ENCODE results near the gene C4B. TPM values are rescaled to one million over a fixed set of nuclear protein-coding genes. Genes with fewer than 3 reads are reported as not detected.
"Not testable (repeated sequence)": the region's sequence is repeated elsewhere in the genome, so short reads cannot be mapped to it uniquely, and the experiment has no call there.

Gene C4B
- polyA plus RNA-seq, 12 donors, result 7.2 to 23.8 (median 12.3) TPM; not detected in 1

- DNase-seq, result not testable (repeated sequence)
Observed at GRCh38 chr6:32029553-32029952, 15.0 kb downstream of the C4B start.

- DNase-seq, result not testable (repeated sequence)
Observed at GRCh38 chr6:32035283-32036013, 20.9 kb downstream of the C4B start.

GRCh38 chr6:32037136-32037535 lies 22.5 kb downstream of the C4B start:
- DNase-seq, result not testable (repeated sequence)

GRCh38 chr6:32037598-32038524 lies 23.3 kb downstream of the C4B start, which contains the start of gene CYP21A2:
Gene CYP21A2, plus strand, starts transcription at chr6:32038415. Its CDS starts 8 bp downstream, at chr6:32038423.
- DNase-seq, result not testable (repeated sequence)

- DNase-seq, result not testable (repeated sequence)
Observed at GRCh38 chr6:32038878-32039277, 24.3 kb downstream of the C4B start.

GRCh38 chr6:32039321-32040274 lies 25.0 kb downstream of the C4B start:
- not testable (repeated sequence) for DNase-seq

- DNase-seq, result not testable (repeated sequence)
Observed at GRCh38 chr6:32040299-32041049, 25.9 kb downstream of the C4B start.

GRCh38 chr6:32041050-32041321 lies 26.4 kb downstream of the C4B start:
- DNase-seq, result not testable (repeated sequence)

GRCh38 chr6:32041385-32041784 lies 26.8 kb downstream of the C4B start:
- not testable (repeated sequence) for DNase-seq

- not testable (repeated sequence) for DNase-seq
Observed at GRCh38 chr6:32042276-32042675, 27.7 kb downstream of the C4B start.

- DNase-seq, result not testable (repeated sequence)
Observed at GRCh38 chr6:32043589-32044380, 29.2 kb downstream of the C4B start.

GRCh38 chr6:32044916-32045315 lies 30.3 kb downstream of the C4B start:
- DNase-seq, result not testable (repeated sequence)

- peak; percentile 29 for DNase-seq
Observed at GRCh38 chr6:32045811-32046449, 31.3 kb downstream of the C4B start.

- peak; percentile 53 for DNase-seq
Observed at GRCh38 chr6:32046450-32047083, 32.0 kb downstream of the C4B start.

GRCh38 chr6:32047084-32047478 lies 32.5 kb downstream of the C4B start:
- peak; percentile 77 for DNase-seq

GRCh38 chr6:32047539-32047854 lies 32.9 kb downstream of the C4B start:
- DNase-seq, result no peak

- DNase-seq, result peak; percentile 72
Observed at GRCh38 chr6:32047855-32048766, 33.5 kb downstream of the C4B start.

- not testable (repeated sequence) for DNase-seq
Observed at GRCh38 chr6:32049149-32049548, 34.6 kb downstream of the C4B start.
